GDM1 (cell line): Measurements from ENCODE around the gene GARS1.

Experiments
- DNase-seq: peaks from one replicate; lab custom pipeline; 2025; lab: John Stamatoyannopoulos, UW

GARS1 gene

GRCh38 chr7:30656006-30656957 is 61.6 kb downstream of the GARS1 start:
- DNase-seq, result no peak

DNA sequence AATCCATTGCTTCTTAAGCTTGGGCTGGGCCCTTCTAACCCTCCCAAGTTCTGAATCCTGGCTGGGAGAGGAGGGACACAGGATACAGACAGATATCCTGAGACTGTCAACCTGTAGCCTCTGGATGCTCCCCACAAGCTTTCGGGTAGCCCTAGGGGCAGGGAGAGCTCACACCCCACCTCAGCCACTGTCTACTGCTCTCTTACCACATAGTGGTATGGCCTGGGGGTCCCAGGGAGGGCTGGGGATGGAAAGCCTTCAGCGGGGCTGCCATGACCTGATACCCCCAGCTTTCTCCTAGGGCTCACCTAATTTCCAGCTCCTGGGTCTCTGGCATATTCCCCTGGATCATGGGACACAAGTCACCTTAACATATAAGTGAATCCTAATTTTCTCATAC is 62.5 kb downstream of the GARS1 start:
- DNase-seq, result no peak

- no peak for DNase-seq
Observed at GRCh38 chr7:30658479-30659074, 63.9 kb downstream of the GARS1 start.

GRCh38 chr7:30659312-30659711 is 64.6 kb downstream of the GARS1 start:
- DNase-seq, result no peak

GRCh38 chr7:30660331-30661255 is 65.9 kb downstream of the GARS1 start:
- DNase-seq, result no peak

GRCh38 chr7:30661926-30662325 is 67.2 kb downstream of the GARS1 start:
- no peak for DNase-seq

GRCh38 chr7:30662431-30662939 is 67.8 kb downstream of the GARS1 start:
- no peak for DNase-seq

- no peak for DNase-seq
Observed at GRCh38 chr7:30663414-30663813, 68.7 kb downstream of the GARS1 start.

DNA sequence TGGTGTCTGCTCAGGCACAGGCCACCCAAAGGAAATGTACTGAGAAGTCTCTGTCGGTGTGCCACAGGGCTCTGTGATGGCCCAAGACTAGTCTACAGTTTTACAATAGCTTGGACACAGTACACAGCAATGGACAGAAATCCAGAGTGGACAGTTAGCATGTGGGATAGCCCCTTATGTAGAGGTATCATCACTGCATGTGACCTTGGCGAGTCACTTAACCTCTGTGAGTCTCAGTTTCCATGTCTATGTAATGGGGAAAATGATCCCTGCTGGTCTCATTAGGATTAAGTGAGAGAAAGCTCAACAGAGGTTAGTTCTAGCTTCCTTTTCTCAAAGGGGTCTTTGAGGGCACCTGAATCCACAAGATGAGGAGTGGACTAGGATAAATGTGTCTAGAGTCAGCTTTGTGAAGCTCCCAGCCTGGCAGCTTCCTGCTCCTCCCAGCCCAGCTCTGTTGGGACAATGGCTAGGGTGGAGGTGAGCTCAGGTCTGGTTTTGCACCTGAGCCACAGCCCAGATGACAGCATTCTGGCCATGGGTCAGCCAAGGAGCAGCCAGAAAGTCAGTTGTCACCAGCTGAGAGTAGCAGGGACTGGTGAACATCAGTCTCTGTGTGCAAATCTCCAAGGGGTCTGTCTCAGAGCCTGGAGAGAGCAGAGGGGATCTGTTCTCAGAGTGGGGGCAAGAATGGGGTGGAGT is 69.7 kb downstream of the GARS1 start:
- no peak for DNase-seq

DNA sequence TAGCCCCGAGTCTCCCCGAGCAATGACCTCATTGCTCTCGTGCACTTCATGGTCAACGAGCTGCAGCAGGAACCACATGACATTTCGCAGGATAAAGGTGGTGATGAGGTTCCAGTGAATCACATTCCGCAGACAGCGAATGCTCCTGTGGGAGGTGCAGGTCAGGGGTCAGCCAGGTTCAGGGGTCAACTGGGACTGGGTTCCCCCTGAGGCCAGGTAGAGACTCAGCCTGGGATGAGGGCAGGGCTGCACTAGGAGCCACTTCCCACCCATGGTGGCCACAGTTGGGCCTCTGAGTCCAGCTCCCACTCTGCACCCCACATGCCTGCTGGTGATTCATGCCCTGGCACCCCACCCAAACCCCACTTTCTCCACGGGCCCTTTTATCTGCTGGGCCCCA is 70.4 kb downstream of the GARS1 start:
- DNase-seq, result no peak

- DNase-seq, result no peak
Observed at GRCh38 chr7:30665449-30665848, 70.8 kb downstream of the GARS1 start.

- DNase-seq, result no peak
Observed at GRCh38 chr7:30667172-30667571, 72.5 kb downstream of the GARS1 start.

DNA sequence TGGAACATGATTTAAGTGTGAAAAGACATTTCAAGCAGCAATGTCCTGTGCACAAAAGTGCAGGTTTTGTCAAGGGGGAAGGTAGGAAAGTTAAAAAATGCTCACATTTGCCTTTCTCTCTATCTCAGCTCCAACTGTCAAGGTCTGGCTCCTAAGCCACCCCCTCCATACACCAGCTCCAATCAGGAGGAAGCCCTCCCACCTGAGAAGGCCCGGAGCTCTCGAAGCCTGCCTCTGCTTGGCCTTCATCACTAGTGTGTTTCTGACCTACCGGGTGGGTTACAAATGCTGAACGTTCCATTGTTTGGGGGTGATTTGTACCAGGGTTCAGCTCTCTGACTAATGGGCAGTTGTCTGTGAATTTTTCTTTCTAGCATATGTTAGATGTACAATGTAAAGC is 73.4 kb downstream of the GARS1 start:
- DNase-seq, result no peak

- peak; percentile 19 for DNase-seq
Observed at GRCh38 chr7:30671793-30672465, 77.3 kb downstream of the GARS1 start.

- DNase-seq, result no peak
Observed at GRCh38 chr7:30674420-30674819, 79.7 kb downstream of the GARS1 start.

DNA sequence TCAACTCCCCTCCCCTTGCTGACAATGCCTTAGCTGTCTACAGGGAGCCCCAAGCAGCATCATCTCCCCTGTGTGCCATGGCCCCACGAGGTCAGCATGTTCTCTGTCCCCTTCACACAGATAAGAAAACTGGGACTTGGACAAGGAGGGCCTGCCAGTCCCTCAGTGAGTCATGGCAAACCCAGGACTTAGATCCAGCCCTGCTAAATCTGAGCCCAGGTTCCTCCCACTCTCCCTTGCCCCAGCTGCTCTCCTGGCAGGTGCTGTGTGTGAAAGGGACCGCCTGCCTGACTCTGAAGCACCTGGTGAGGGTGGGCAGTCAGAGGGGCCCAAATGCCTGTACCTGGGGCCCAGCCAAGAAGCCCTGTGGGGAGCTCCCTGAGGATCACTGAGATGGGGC is 80.2 kb downstream of the GARS1 start:
- DNase-seq, result no peak

GRCh38 chr7:30678805-30679204 is 84.1 kb downstream of the GARS1 start:
- DNase-seq, result no peak

GRCh38 chr7:30679664-30680063 is 85.0 kb downstream of the GARS1 start:
- no peak for DNase-seq

DNA sequence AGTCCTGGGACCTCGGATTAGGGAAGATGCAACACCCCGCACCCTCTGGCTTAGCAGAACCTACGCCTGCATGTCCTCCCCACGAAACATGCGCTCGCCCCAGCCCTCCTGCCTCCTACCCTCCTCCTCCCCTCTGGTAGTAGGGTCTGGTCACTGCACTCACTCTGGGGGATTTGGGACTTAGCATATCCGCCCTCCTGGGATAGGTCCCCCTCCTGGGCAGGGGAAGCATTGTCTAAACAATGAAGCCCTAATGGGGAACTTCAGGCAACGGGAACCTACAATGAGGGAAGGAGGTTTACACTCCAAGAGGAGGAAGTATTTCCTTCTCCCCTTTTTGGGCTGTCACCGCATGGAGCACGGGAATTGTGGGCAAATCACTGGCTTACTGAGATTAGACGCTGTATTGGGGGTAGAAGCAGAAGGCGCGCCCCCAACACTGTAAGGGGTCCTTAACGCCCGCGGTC is 86.7 kb downstream of the GARS1 start:
- no peak for DNase-seq

DNA sequence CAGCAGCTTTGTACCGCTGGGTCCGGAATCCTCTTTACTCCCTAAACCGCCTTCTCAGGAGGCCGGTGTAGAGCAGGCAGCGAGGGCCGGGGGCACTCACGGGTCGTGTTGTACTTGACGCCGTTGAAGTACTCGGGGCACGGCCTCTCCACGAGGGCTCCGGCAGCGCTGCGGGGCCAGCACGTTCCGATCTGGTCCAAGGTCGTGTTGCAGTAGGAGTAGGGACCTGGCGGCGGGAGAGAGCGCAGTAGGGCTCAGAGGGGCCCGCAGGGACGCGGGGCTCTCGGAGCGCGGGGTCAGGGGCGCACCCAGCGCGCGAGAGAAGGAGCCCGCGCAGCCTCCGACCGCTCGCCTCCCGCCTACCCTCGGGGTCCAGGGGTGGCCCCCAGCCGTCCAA is 87.1 kb downstream of the GARS1 start:
- DNase-seq, result no peak
